Liver (tissue), 9 donors: ENCODE measurements around the gene PDK1. TPM values are rescaled to one million over a fixed set of nuclear protein-coding genes. Genes with fewer than 3 reads are reported as not detected.

Experiments
- DNase-seq: peaks from one replicate; pipeline ENCODE4 v3.0.0-alpha.2; 2017; ENCODE audit warnings: low spot score
- H3K27ac ChIP-seq, 2 donors: one replicate each; pipeline ENCODE4 v1.7.0; 2013; ENCODE audit warnings: inconsistent platforms in 2 of 2, low read length in 2 of 2, control low read depth in 1 of 2, low read depth in 1 of 2, mild to moderate bottlenecking in 1 of 2
- H3K27me3 ChIP-seq, 4 donors: one replicate each; pipeline versions ENCODE4 v1.6.1 to v1.7.0; 2013; ENCODE audit warnings: low read length in 3 of 4, inconsistent platforms in 1 of 4, mild to moderate bottlenecking in 1 of 4, moderate library complexity in 1 of 4; ENCODE audit not compliant: control insufficient read depth in 4 of 4, insufficient read depth in 4 of 4
- H3K36me3 ChIP-seq, 4 donors: one replicate each; pipeline versions ENCODE4 v1.6.1 to v1.7.0; 2013; ENCODE audit warnings: low read length in 3 of 4, mild to moderate bottlenecking in 3 of 4, low read depth in 1 of 4, moderate library complexity in 1 of 4; ENCODE audit not compliant: control insufficient read depth in 4 of 4, insufficient read depth in 3 of 4
- H3K4me1 ChIP-seq, 4 donors: one replicate each; pipeline versions ENCODE4 v1.6.1 to v1.7.0; 2013; ENCODE audit warnings: low read length in 3 of 4, mild to moderate bottlenecking in 3 of 4, moderate library complexity in 1 of 4; ENCODE audit not compliant: control insufficient read depth in 4 of 4, insufficient read depth in 4 of 4
- H3K4me3 ChIP-seq, 3 donors: one replicate each; pipeline versions ENCODE4 v1.6.1 to v1.7.0; 2013; ENCODE audit warnings: low read length in 3 of 3, control low read depth in 1 of 3, low read depth in 1 of 3, mild to moderate bottlenecking in 1 of 3
- H3K9ac ChIP-seq, 2 donors: one replicate each; pipeline ENCODE4 v1.7.0; 2013; ENCODE audit warnings: low read length in 2 of 2, mild to moderate bottlenecking in 2 of 2, moderate library complexity in 2 of 2, control low read depth in 1 of 2, low read depth in 1 of 2
- H3K9me3 ChIP-seq, 4 donors: one replicate each; pipeline versions ENCODE4 v1.6.1 to v1.7.0; 2013; ENCODE audit warnings: low read length in 3 of 4; ENCODE audit not compliant: control insufficient read depth in 4 of 4
- ATF3 ChIP-seq: IDR thresholded peaks from 2 replicates; pipeline ENCODE4 v1.6.1; 2016; ENCODE audit warnings: antibody characterized with exemption
- CTCF ChIP-seq: fragments of 150-350 bp; IDR thresholded peaks from 2 replicates; pipeline ENCODE4 v1.5.1; 2017; ENCODE audit warnings: improper control_type of control experiment, low read depth, low read length; ENCODE audit not compliant: missing input control
- EGR1 ChIP-seq, 2 donors: IDR thresholded peaks; 2 replicates each; pipeline ENCODE4 v1.6.1; 2016 to 2018; ENCODE audit warnings: antibody characterized with exemption in 2 of 2, low read depth in 2 of 2
- FOXA2 ChIP-seq: IDR thresholded peaks from 2 replicates; pipeline ENCODE4 v1.6.1; 2016; ENCODE audit warnings: antibody characterized with exemption
- GABPA ChIP-seq, 2 donors: IDR thresholded peaks in 1 of 2; conservative IDR thresholded peaks in 1 of 2; 2 replicates each; pipeline ENCODE4 v1.6.1; 2016; ENCODE audit warnings: antibody characterized with exemption in 2 of 2, mild to moderate bottlenecking in 1 of 2, moderate library complexity in 1 of 2
- HNF4A ChIP-seq, 2 donors: conservative IDR thresholded peaks; 2 replicates each; pipeline ENCODE4 v1.6.1; 2016; ENCODE audit warnings: antibody characterized with exemption in 2 of 2, mild to moderate bottlenecking in 2 of 2
- HNF4G ChIP-seq: IDR thresholded peaks from 2 replicates; pipeline ENCODE4 v1.6.1; 2016; ENCODE audit warnings: antibody characterized with exemption
- JUND ChIP-seq, 2 donors: IDR thresholded peaks; 2 replicates each; pipeline ENCODE4 v1.6.1; 2016; ENCODE audit warnings: antibody characterized with exemption in 2 of 2
- MAX ChIP-seq: IDR thresholded peaks from 2 replicates; pipeline ENCODE4 v1.6.1; 2016; ENCODE audit warnings: antibody characterized with exemption
- NR2F2 ChIP-seq: IDR thresholded peaks from 2 replicates; pipeline ENCODE4 v1.6.1; 2016; ENCODE audit warnings: antibody characterized with exemption
- RAD21 ChIP-seq, 2 donors: IDR thresholded peaks; 2 replicates each; pipeline ENCODE4 v1.6.1; 2016; ENCODE audit warnings: antibody characterized with exemption in 2 of 2, mild to moderate bottlenecking in 2 of 2
- REST ChIP-seq: IDR thresholded peaks from 2 replicates; pipeline ENCODE4 v1.6.1; 2016; ENCODE audit warnings: antibody characterized with exemption, mild to moderate bottlenecking
- RXRA ChIP-seq, 2 donors: IDR thresholded peaks; 2 replicates each; pipeline ENCODE4 v1.6.1; 2017 to 2018; ENCODE audit warnings: antibody characterized with exemption in 2 of 2, mild to moderate bottlenecking in 1 of 2
- SP1 ChIP-seq: IDR thresholded peaks from 2 replicates; pipeline ENCODE4 v1.6.1; 2018; ENCODE audit warnings: antibody characterized with exemption, mild to moderate bottlenecking
- TAF1 ChIP-seq: conservative IDR thresholded peaks from 2 replicates; pipeline ENCODE4 v1.6.1; 2016; ENCODE audit warnings: antibody characterized with exemption, mild to moderate bottlenecking
- YY1 ChIP-seq: IDR thresholded peaks from 2 replicates; pipeline ENCODE4 v1.6.1; 2016; ENCODE audit warnings: antibody characterized with exemption, mild to moderate bottlenecking
- ZBTB33 ChIP-seq: IDR thresholded peaks from 2 replicates; pipeline ENCODE4 v1.6.1; 2016; ENCODE audit warnings: antibody characterized with exemption
- whole genome bisulfite sequencing: extraction: QIAGEN DNeasy Blood & Tissue Kit; methylation state at CpG from one replicate; pipeline ENCODE4 v1.1.7; 2013; 5-methylcytosine and 5-hydroxymethylcytosine counted together
- polyA plus RNA-seq, 2 donors: library from polyadenylated mRNA; stranded (reverse) in 1 of 2; unstranded in 1 of 2; fragments of 200-250 nt in 1 of 2; fragments of >200 nt in 1 of 2; fragmentation: Nextera tagmentation in 1 of 2; extraction: Ambion mirVana in 1 of 2; gene quantifications; one replicate each; pipeline versions ENCODE4 v1.2.1 to v1.2.3, GENCODE V29; 2013 to 2015
- total RNA-seq, 2 donors: library from RNA; depleted of rRNA; stranded (reverse); fragments of >200 nt; gene quantifications; one replicate each; pipeline ENCODE4 v1.2.3, GENCODE V29; 2014
- donor health status: healthy.
- donor health status: healthy.
- donor health status: healthy.
- donor health status: healthy.
- donor health status: healthy.

Gene PDK1
- total and polyA plus RNA-seq, 4 donors = 4.7 to 10.9 (median 7.8) TPM

GRCh38 chr2:172615727-172616261, 59.9 kb downstream of the PDK1 start:
- Histone ChIP-seq H3K4me3 (no peak overlapping the region), H3K9ac (no peak overlapping the region), H3K4me1 (peaks cover 0 to 2% (median 0%) of the 10 kb centered on the region in 4 donors), H3K27ac (no peak overlapping the region), H3K36me3 (no peaks in the 10 kb centered on the region), H3K27me3 (no peaks in the 10 kb centered on the region), H3K9me3 (no peaks in the 10 kb centered on the region)
- TF ChIP-seq RXRA (IDR thresholded peaks at IDR 0.05) (no peak), REST (no peak), NR2F2 (no peak), MAX (no peak), ZBTB33 (no peak), YY1 (no peak), JUND (IDR thresholded peaks at IDR 0.05) (no peak), EGR1 (IDR thresholded peaks at IDR 0.05; ENCODE audit: low read depth in 2 of 2) (no peak), FOXA2 (no peak), TAF1 (no peak), HNF4G (no peak), RAD21 (IDR thresholded peaks at IDR 0.05) (no peak), CTCF (no peak), HNF4A (conservative IDR thresholded peaks at IDR 0.05) (no peak), SP1 (no peak), GABPA (IDR thresholded peaks at IDR 0.05 in 1 of 2, conservative IDR thresholded peaks at IDR 0.05 in 1 of 2) (no peak), ATF3 (no peak)
- DNase-seq = no peak
- WGBS = 86% methylated on average over 5 of the region's 5 CpGs
